OCI-LY7 (cell line): ENCODE measurements around the gene ALDOA. TPM values are rescaled to one million over a fixed set of nuclear protein-coding genes. Genes with fewer than 3 reads are reported as not detected.

ENCODE experiments used
- BruUV-seq: library from RNA; stranded (reverse); fragments of 400-500 nt; replicated peaks from 2 replicates; lab custom pipeline; 2021; lab: Mats Ljungman, UMichigan
- CTCF ChIA-PET: fragments of 300-600 bp; sonication (Branson Sonifier 250); formaldehyde crosslinking; loops from one replicate; lab custom pipeline; 2022; ENCODE audit warnings: antibody characterized with exemption; ENCODE audit not compliant: unreplicated experiment; lab: Charles Lee
- POLR2A ChIA-PET: fragments of 300-600 bp; sonication (Branson Sonifier 250); formaldehyde crosslinking; loops from one replicate; lab custom pipeline; 2022; ENCODE audit warnings: antibody characterized with exemption; lab: Charles Lee
- DNase-seq: peaks from one replicate; pipeline ENCODE4 v3.0.0-alpha.2; 2015; ENCODE audit warnings: low spot score
- H2AFZ ChIP-seq: fragments of 200-600 bp; sonication (generic), shearing (Covaris generic); 2 replicates; pipeline ENCODE4 v1.6.1; 2014; ENCODE audit warnings: mild to moderate bottlenecking, antibody characterized with exemption, low read length, moderate library complexity
- H3K27ac ChIP-seq: fragments of 200-600 bp; sonication (generic); 2 replicates; pipeline ENCODE4 v1.5.1; 2014; ENCODE audit warnings: mixed run types, low read depth, mild to moderate bottlenecking, moderate library complexity, low read length, inconsistent platforms; ENCODE audit not compliant: poor library complexity, severe bottlenecking
- H3K36me3 ChIP-seq: fragments of 200-600 bp; sonication (generic); 2 replicates; pipeline ENCODE4 v1.6.1; 2014; ENCODE audit warnings: mild to moderate bottlenecking, antibody characterized with exemption, low read length, moderate library complexity, mixed read lengths; ENCODE audit not compliant: insufficient read depth
- H3K4me1 ChIP-seq: fragments of 200-600 bp; sonication (generic); 2 replicates; pipeline ENCODE4 v1.5.1; 2014; ENCODE audit warnings: mild to moderate bottlenecking, low read length; ENCODE audit not compliant: insufficient read depth, poor library complexity, severe bottlenecking
- H3K4me2 ChIP-seq: fragments of 200-600 bp; sonication (generic); 2 replicates; pipeline ENCODE4 v1.6.1; 2014; ENCODE audit warnings: mild to moderate bottlenecking, low read length
- H3K4me3 ChIP-seq: fragments of 200-600 bp; sonication (generic); 2 replicates; pipeline ENCODE4 v1.5.1; 2014; ENCODE audit warnings: mild to moderate bottlenecking, low read depth, low read length; ENCODE audit not compliant: poor library complexity, severe bottlenecking
- H3K79me2 ChIP-seq: fragments of 200-600 bp; sonication (generic); 2 replicates; pipeline ENCODE4 v1.6.1; 2016; ENCODE audit warnings: low read depth, mild to moderate bottlenecking, low read length, moderate library complexity, mixed read lengths; ENCODE audit not compliant: insufficient read depth
- H3K9me2 ChIP-seq: fragments of 200-600 bp; sonication (generic); 2 replicates; pipeline ENCODE4 v1.6.1; 2016; ENCODE audit warnings: mild to moderate bottlenecking, low read length, mixed read lengths; ENCODE audit not compliant: insufficient read depth
- H3K9me3 ChIP-seq: fragments of 200-600 bp; sonication (generic); 2 replicates; pipeline ENCODE4 v1.6.1; 2014; ENCODE audit warnings: mild to moderate bottlenecking, mixed run types, low read length, mixed read lengths
- H4K20me1 ChIP-seq: fragments of 200-600 bp; sonication (generic); 2 replicates; pipeline ENCODE4 v1.6.1; 2014; ENCODE audit warnings: mild to moderate bottlenecking, antibody characterized with exemption, low read length, moderate library complexity, mixed read lengths; ENCODE audit not compliant: insufficient read depth
- CTCF ChIP-seq: fragments of 200-600 bp; sonication (generic); conservative IDR thresholded peaks from 2 replicates; pipeline ENCODE4 v1.5.1; 2014; ENCODE audit warnings: mild to moderate bottlenecking, antibody characterized with exemption, low read length, moderate library complexity, mixed read lengths
- EZH2phosphoT487 ChIP-seq: fragments of 200-600 bp; sonication (generic); IDR thresholded peaks from 2 replicates; pipeline ENCODE4 v1.6.1; 2018; ENCODE audit warnings: low read depth, borderline replicate concordance, mild to moderate bottlenecking, mixed run types, antibody characterized with exemption, low read length, moderate library complexity, mixed read lengths
- intact Hi-C: fragments of 100-400 bp; cut with micrococcal nuclease; formaldehyde crosslinking; loops from one replicate; pipeline ENCODE4 v1.10.0; 2022; ENCODE audit not compliant: unreplicated experiment
- total RNA-seq, 2 experiments: library from RNA; depleted of rRNA in 1 of 2; stranded (reverse); fragments of >200 nt in 1 of 2; shearing (Covaris generic) in 1 of 2; gene quantifications; 2 replicates each; pipeline ENCODE4 v1.2.3, GENCODE V29; 2014 to 2022

The ALDOA gene
- total RNA-seq, 2 experiments from 2014 or later = 809 to 1,029 TPM

- Histone ChIP-seq H3K9me3 (no peaks in the 10 kb centered on the region), H2AFZ (no peak overlapping the region), H3K4me2 (no peak overlapping the region), H3K27ac (no peak overlapping the region), H3K4me1 (no peaks in the 10 kb centered on the region), H3K79me2 (no peaks in the 10 kb centered on the region), H3K4me3 (no peak overlapping the region), H3K36me3 (peaks cover 62% of the 10 kb centered on the region), H4K20me1 (no peaks in the 10 kb centered on the region), H3K9me2 (no peaks in the 10 kb centered on the region)
- ChIA-PET CTCF (no interaction called here), POLR2A (no interaction called here)
- intact Hi-C loops = no loop called here
- TF ChIP-seq CTCF (no peak), EZH2phosphoT487 (no peak)
- no TSS peak for BruUV-seq
- DNase-seq = no peak
Measured at GRCh38 chr16:30085820-30086219, 20.3 kb downstream of the ALDOA start.

GRCh38 chr16:30086291-30087140, 21.0 kb downstream of the ALDOA start:
- no peak for DNase-seq
- Histone ChIP-seq H4K20me1 (no peaks in the 10 kb centered on the region), H3K79me2 (no peaks in the 10 kb centered on the region), H3K9me3 (no peaks in the 10 kb centered on the region), H3K27ac (no peak overlapping the region), H3K4me2 (no peak overlapping the region), H3K9me2 (no peaks in the 10 kb centered on the region), H3K4me3 (no peak overlapping the region), H3K36me3 (peaks cover 55% of the 10 kb centered on the region), H3K4me1 (peaks cover 5% of the 10 kb centered on the region), H2AFZ (no peak overlapping the region)
- POLR2A ChIA-PET = interaction anchor here (0.5 kb wide), 1 partner anchor 182 kb away, joined by 6 read pairs; no protein-coding TSS in a partner anchor
- intact Hi-C loops = no loop called here
- no peak for TF ChIP-seq EZH2phosphoT487
- no peak for TF ChIP-seq CTCF
- CTCF ChIA-PET = no interaction called here
- BruUV-seq = no TSS peak
